Measurements from ENCODE around the gene SYT12.
A peak's percentile ranks its signal among the peaks of the same experiment; 100 is the strongest.
"Not testable (repeated sequence)": the region's sequence is repeated elsewhere in the genome, so short reads cannot be mapped to it uniquely, and the experiment has no call there.

The SYT12 gene

DNA sequence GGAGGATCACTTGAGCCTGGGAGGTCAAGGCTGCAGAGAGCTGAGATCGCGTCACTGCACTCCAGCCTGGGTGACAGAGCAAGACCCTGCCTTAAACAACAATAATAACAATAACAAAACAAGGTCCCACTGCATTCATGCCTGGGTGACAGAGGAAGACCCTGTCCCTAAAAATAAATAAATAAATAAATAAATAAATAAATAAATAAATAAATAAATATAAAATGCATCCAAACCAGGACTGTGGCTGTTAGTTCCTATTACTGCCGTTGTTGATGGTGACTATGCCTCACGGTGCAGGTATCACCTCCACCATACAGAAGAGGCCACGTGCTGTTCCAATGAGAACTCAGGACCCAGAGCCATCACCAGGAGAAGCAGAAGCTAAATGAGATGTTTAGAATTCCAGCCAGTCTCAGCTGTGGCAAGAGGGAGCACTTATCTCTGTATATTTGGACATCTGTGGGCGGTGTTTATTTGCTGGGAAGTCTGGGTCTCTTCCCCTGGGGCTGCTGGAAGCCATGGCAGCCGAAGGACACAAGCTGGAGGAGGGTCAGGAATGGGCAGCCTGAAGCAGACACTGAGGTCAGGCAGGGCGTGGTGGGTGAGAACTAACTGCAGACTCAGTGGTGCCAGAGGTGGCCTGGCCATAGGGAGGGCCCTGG, 26.2 kb upstream of the SYT12 start:
- DNase-seq (ENCODE audit: low spot score): peak; percentile 80

- DNase-seq (ENCODE audit: low spot score): no peak
Measured at GRCh38 chr11:66999555-66999954, 23.4 kb upstream of the SYT12 start.

GRCh38 chr11:67001332-67001731, 21.6 kb upstream of the SYT12 start:
- DNase-seq (ENCODE audit: low spot score): no peak

DNA sequence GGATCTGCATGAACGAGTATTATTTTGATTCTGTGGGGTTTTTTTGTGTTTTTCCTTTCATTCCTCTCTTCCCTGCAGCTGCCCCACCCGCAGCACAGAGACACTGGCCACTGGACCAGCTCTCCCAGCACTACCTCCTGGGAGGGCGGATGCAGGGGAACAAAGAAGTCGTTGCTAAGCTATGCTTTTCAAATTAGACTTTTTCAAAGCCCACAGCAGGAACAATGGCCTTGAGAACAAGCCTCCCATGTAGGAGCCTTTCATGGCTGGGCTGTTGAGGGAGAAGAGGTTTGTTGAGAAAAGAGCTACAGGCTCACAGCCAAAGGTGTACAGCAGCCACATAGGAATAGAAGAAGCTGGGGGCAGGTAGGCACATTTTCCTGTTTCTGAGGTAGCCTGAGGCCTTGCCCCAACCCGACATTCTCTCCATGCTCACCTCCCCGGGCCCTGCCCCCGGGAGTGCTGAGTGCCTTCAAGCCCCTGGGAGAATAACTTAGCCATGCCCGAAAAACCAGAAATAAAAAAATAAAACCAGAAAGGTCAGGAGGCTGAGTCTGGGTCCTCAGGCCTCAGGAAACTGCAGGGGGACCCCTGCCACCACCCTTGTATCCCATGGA, 20.5 kb upstream of the SYT12 start:
- DNase-seq (ENCODE audit: low spot score): no peak

GRCh38 chr11:67002921-67003411, 20.0 kb upstream of the SYT12 start:
- no peak for DNase-seq (ENCODE audit: low spot score)

GRCh38 chr11:67005200-67005599, 17.7 kb upstream of the SYT12 start:
- not testable (repeated sequence) for DNase-seq (ENCODE audit: low spot score)

DNA sequence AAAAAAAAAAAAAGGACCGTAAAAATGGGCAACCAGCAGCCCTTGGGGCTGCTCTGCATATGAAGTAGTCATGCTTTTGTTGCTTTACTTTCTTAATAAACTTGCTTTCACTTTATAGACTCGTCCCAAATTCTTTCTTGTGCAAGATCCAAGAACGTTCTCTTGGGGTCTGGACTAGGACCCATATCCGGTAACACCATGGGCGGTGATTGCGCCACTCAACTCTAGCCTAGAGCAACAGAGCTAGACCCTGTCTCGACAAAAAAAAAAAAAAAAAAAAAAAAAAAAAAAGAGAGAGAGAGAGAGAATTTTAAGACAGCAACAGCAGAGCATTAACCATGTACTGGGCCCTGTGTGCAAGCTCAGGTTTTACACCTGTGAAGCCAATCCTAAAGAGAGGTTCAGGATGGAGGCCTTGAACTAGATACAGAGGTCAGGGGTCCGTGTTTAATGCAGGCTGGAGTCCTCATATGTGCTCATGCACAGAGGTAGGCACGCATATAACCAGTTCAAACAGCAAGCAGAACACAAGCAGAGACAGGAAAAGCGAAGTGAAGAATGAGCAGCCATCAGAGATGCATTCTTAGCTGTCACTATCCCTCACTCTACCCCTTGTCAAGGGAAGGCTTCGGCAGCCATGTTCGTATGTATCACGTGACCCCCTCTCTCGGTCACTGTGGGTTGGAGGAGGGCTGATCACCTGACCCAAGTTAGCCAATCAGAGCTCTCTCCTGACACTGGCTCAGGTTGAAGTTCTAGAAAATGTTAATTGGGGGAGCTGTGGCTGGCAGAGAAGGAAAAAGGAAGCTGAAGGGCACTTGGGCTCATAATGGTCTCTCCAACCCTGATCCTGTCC, 16.7 kb upstream of the SYT12 start:
- DNase-seq (ENCODE audit: low spot score): no peak

- no peak for DNase-seq (ENCODE audit: low spot score)
Measured at GRCh38 chr11:67007126-67007525, 15.8 kb upstream of the SYT12 start.

DNA sequence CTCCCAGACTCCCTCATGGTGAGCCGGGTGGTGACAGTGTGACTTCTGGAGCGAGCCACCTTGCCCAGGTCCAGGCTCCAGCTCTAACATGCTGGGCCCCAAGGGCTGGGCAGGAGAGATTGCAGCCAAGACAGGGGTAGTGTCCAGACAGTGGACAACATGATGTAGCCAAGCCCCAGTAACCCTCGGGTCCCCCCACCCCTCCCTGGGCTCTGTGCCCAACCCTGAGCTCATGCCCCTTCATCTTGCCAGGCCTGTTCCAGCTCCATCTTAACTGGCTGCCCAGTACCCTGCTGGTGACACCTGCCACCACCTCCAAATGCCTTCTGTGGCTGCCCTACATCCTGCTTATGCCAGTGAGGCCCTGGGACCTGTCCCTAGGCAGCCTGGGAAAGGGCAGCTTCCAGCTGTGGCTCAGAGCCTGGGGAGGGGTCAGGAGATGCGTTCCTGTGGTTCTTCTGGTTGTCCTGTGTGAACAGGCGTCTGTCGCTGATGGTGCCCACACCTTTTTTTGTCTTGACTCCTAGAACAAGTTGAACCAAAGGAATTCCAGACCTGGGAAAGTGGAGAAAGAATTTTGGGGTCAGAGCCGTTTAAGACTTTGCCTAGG, 12.5 kb upstream of the SYT12 start:
- no peak for DNase-seq (ENCODE audit: low spot score)

DNA sequence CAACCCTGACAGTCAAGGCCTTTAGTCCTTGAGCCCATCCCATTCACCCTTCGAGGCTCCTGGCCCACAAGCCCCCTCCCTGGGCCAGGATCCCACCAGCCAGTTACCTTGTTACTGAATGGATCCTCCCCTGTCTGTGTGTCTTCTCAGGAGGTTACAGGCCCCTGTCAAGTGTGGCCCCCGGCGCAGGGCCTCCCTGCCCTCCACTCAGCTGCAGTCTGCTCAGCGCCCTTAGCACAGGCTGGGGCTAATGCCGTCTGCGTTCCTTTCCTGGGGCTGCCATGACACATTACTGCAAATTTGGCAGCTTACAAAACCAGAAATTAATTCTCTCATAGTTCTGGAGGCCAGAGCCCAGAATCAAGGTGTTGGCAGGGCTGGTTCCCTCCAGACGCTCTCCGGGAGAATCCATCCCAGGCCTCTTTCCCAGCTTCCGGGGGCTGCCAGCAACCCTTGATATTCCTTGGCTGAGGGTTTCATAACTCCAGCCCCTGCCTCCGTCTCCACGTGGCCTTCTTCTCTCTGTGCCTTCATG, 9.4 kb upstream of the SYT12 start:
- DNase-seq (ENCODE audit: low spot score): no peak

DNA sequence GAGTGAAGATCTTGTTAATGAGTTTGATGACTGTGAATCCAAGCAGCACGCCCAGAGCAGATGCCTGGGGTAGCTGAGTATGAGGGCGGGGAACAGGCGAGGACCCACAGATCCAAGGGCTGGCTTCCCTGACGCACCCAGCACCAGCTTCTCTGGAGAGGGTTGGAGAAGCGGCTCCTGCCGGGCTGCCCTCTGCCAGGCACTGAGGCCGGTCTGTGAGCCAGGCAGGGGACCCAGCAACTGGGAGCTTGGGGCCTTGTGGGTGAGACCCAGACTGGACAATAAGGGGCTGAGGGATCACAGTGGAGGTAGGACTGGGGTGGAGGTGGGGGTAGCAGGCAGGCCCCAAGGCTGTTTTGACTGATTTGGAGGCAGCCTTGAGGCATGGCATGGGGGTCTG, 8.6 kb upstream of the SYT12 start:
- DNase-seq (ENCODE audit: low spot score): no peak

- DNase-seq (ENCODE audit: low spot score): no peak
Measured at GRCh38 chr11:67015048-67015447, 7.9 kb upstream of the SYT12 start.

DNA sequence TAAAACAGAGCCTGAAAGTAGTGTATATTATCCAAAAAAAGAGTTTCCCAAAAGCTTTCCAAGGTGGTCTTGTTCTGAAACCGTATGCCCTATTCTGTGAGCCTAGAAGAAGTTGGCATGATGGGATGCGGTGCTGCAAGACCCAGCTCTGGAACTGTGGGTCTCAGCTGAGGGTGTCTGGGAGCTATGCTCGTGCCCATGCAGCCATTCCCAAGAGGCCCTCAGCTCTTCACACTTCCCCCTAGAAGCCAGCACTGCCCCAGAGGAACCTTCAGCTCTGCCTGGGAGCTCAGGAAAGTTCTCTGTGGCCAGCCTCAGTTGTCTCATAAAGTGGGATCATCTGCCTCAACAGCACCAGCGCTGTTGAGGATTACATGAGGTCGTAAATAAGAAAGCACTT, 6.4 kb upstream of the SYT12 start:
- no peak for DNase-seq (ENCODE audit: low spot score)

DNA sequence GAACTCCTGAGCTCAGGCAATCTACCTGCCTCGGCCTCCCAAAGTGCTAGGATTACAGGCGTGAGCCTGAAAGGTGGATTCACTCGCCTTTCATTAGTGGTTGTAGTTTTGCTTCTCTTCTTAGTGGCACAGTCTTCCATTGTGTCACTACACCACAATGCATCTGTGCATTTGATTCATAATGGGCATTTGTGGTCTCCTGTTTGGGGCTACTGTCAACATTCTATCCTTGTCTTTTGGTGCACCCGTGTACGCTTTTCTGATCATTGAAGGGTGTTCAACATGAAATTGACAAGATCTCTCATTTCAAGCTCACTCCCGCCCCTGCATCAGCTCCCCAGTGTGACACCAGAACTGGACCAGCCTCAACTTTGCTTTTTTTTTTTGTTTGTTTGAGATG, 2.0 kb upstream of the SYT12 start:
- DNase-seq (ENCODE audit: low spot score): no peak

DNA sequence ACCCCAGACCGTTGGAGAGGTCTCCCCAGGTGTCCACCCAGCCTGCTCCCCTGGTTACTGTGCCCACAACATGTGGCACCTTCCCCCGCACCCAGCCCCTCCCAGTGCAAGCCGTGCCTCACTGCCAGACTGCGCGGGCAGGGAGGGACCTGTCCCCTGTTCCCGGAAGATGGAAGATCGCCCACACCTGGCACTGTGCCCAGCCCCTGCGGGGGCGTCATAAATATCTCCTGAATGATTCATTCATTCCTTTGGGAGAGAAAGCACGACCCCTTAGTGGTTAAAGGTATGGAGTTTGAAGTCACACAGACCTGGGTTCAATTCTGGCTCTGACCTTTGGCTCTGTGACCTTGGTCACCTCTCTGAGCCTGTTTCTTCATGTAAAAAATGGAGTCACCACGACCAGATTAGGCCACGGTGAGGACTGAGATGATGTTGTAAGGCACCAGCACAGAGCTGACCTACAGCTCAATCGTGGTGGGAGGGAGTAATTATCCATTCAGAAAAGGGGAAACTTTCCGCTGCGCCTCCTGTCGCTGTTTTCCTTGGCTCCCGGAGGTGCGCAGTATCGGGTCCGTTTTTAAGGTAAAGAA, 497 bp upstream of the SYT12 start:
- no peak for DNase-seq (ENCODE audit: low spot score)

DNA sequence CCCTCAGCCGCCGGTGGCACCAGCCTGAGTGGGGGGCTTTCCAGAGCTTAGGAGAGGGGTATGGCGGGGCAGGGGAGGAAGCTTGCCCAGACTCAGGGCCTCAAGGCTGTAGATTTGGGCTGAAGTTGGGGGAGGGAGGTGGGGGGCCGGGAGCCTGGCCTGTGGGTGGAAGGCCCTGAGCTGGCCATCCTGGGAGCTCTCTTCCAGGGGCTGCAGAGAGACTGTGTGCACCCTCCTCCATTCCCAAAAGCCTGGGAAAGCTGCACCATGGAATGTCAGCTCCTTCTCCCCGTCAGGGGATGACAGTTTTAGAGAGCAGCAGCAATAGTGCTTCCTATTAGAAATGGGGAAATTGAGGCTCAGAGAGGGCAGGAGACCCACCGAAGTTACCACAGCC, 1.0 kb downstream of the SYT12 start:
- no peak for DNase-seq (ENCODE audit: low spot score)

- DNase-seq (ENCODE audit: low spot score): no peak
Measured at GRCh38 chr11:67024410-67024809, 1.5 kb downstream of the SYT12 start.

GRCh38 chr11:67024966-67025365, 2.0 kb downstream of the SYT12 start:
- no peak for DNase-seq (ENCODE audit: low spot score)

DNA sequence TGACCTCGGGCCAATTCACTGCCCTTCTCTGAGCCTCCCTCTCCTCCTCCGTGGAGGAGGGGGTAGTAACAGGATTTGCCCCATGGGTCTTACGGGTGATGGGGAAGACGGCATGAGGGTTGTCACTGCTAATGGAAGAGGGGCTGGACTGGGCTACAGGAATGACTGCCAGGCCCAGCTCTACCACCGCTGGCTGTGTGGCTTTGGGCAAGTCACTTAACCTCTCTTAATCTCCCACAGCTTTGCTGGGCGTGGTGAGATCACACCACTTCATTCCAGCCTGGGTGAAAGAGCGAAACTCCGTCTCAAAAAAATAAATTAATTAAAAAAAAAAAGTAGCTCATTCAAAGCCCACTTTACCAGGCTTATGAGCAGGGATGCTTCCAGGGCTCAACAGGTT, 2.8 kb downstream of the SYT12 start:
- no peak for DNase-seq (ENCODE audit: low spot score)

DNA sequence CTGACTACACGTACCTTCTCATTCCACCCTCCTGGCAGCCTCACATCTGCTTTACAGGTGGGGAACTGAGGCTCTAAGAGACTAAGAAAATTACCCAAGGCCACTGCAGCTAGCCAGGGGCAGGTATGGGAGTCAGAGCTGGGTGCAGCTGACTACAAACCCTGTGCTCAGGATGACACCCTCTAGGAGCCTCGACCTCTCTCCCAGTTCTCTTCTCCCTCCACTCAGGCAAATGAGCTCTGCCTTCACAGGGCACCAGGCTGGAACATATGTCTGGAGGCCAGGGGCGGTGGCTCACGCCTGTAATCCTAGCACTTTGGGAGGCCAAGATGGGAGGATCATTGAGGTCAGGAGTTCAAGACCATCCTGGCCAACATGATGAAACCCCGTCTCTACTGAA, 4.0 kb downstream of the SYT12 start:
- DNase-seq (ENCODE audit: low spot score): no peak

DNA sequence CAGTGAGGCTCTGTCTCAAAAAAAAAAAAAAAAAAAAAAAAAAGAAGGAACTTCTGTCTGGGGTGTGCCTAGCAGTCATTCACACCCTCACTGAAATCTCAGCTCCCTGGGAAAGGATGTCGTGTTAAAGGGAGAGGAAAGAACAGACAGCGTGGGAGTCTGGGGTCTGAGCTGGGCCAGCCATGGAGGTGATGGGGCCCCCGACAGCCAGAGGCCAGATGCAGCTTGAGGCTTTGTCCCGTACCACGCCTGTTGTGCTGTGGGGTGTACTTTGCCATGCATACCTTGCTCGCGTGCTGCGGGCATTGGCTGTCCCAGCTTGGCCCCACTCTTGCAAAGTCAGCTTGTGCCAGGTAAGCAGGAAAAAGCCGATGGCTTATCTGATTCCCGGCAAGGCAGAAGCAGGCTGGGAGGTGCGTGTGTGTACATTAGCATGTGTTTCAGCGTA, 4.6 kb downstream of the SYT12 start:
- DNase-seq (ENCODE audit: low spot score): no peak
